ENCODE results near the gene DNAJC3. TPM values are rescaled to one million over a fixed set of nuclear protein-coding genes. Genes with fewer than 3 reads are reported as not detected.

Gene DNAJC3
- total RNA-seq, 1 experiment from 2014 or later: 21.2 TPM

DNA sequence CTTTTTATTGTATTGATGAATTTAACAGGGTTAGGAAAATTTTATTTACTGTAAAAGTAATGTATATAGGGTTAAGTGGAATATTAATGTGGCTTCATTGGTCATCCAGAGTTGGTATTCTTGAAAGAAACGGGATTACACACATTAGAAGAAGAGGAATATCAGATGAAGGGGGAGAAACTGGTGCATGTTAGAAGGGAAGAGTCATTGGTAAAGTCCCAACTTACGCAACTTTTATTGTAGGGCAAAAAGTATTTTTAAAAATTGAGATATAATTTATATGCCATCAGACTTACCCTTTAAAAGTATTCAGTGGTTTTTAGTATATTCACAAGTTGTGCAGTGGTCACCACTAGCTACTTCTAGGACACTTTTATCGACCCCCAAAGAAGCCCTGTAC, 47.3 kb downstream of the DNAJC3 start:
- Histone ChIP-seq H2BK20ac (ENCODE audit: low read depth, low read length, poor library complexity, severe bottlenecking) (no peak overlapping the region), H2BK5ac (ENCODE audit: insufficient read length, low read length) (no peak overlapping the region), H3K18ac (ENCODE audit: insufficient read length, low read depth, low read length) (no peak overlapping the region), H3K4me2 (ENCODE audit: insufficient read depth, insufficient read length, low read length) (no peak overlapping the region), H3K4ac (ENCODE audit: low read depth, low read length) (no peak overlapping the region), H3K23me2 (ENCODE audit: insufficient read length, low read depth, low read length, poor library complexity, severe bottlenecking) (no peaks in the 10 kb centered on the region), H2BK15ac (ENCODE audit: low read depth, low read length) (no peak overlapping the region), H3K23ac (ENCODE audit: insufficient read length, low read depth, low read length) (no peak overlapping the region), H4K91ac (ENCODE audit: insufficient read length, low read depth, low read length) (no peak overlapping the region), H3K79me1 (ENCODE audit: insufficient read depth, low read depth, low read length, poor library complexity, severe bottlenecking) (no peaks in the 10 kb centered on the region), H4K5ac (ENCODE audit: insufficient read length, low read depth, low read length) (no peak overlapping the region), H3K56ac (ENCODE audit: insufficient read length, low read depth, low read length) (no peak overlapping the region), H3K4me1 (ENCODE audit: insufficient read depth, low read length) (no peaks in the 10 kb centered on the region), H2BK120ac (ENCODE audit: low read depth, low read length, poor library complexity, severe bottlenecking) (no peak overlapping the region), H4K8ac (replicated peaks; ENCODE audit: insufficient read length, low read depth, low read length) (no peak overlapping the region), H2AFZ (ENCODE audit: low read length) (no peak overlapping the region), H3K27me3 (ENCODE audit: insufficient read depth, low read length) (no peaks in the 10 kb centered on the region), H3K27ac (ENCODE audit: insufficient read length, low read depth, low read length) (no peak overlapping the region), H3K9me3 (ENCODE audit: control insufficient read depth, low read depth, low read length) (no peaks in the 10 kb centered on the region), H3T11ph (ENCODE audit: low read length) (no peak overlapping the region), H2AK5ac (ENCODE audit: insufficient read length, low read length) (no peak overlapping the region), H3K79me2 (ENCODE audit: insufficient read depth, low read length) (no peaks in the 10 kb centered on the region), H4K20me1 (ENCODE audit: control insufficient read depth, insufficient read depth, insufficient read length) (no peaks in the 10 kb centered on the region), H3K9ac (ENCODE audit: extremely low read depth, insufficient read length, low read length) (no peak overlapping the region), H2BK12ac (ENCODE audit: insufficient read length, low read depth, low read length) (no peak overlapping the region), H3K14ac (ENCODE audit: insufficient read depth, low read length) (no peak overlapping the region)
- Mint-ChIP-seq H3K36me3 (ENCODE audit: insufficient read depth in 1 of 3, low read depth in 3 of 3) (peaks cover 0 to 6% (median 0%) of the 10 kb centered on the region in 3 experiments; a peak in 4 of 7 replicates), H3K9me3 (peaks cover 0 to 1% of the 10 kb centered on the region in 2 experiments; a peak in 2 of 5 replicates), H3K4me1 (no peaks in the 10 kb centered on the region; a peak in 1 of 4 replicates), H3K27ac (no peak overlapping the region), H3K4me3 (no peak overlapping the region), H3K27me3 (ENCODE audit: low read depth) (no peaks in the 10 kb centered on the region)
- no peak for DNase-seq
- WGBS (ENCODE audit: extremely low coverage, insufficient read length, low lambda C conversion rate): 100% methylated on average over 1 of the region's 3 CpGs
- TF ChIP-seq, protein P1, sequence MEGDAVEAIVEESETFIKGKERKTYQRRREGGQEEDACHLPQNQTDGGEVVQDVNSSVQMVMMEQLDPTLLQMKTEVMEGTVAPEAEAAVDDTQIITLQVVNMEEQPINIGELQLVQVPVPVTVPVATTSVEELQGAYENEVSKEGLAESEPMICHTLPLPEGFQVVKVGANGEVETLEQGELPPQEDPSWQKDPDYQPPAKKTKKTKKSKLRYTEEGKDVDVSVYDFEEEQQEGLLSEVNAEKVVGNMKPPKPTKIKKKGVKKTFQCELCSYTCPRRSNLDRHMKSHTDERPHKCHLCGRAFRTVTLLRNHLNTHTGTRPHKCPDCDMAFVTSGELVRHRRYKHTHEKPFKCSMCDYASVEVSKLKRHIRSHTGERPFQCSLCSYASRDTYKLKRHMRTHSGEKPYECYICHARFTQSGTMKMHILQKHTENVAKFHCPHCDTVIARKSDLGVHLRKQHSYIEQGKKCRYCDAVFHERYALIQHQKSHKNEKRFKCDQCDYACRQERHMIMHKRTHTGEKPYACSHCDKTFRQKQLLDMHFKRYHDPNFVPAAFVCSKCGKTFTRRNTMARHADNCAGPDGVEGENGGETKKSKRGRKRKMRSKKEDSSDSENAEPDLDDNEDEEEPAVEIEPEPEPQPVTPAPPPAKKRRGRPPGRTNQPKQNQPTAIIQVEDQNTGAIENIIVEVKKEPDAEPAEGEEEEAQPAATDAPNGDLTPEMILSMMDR (conservative IDR thresholded peaks at IDR 0.05): no peak

Measured in H9 (cell line).